ENCODE data around the gene PLP1. TPM values are rescaled to one million over a fixed set of nuclear protein-coding genes. Genes with fewer than 3 reads are reported as not detected.

Gene PLP1
- total and polyA plus RNA-seq, 2 of the 8 experiments (the other 6 are each of a cell fraction or from before 2014, with no cell fraction given) = 49.2 to 218 TPM

DNA sequence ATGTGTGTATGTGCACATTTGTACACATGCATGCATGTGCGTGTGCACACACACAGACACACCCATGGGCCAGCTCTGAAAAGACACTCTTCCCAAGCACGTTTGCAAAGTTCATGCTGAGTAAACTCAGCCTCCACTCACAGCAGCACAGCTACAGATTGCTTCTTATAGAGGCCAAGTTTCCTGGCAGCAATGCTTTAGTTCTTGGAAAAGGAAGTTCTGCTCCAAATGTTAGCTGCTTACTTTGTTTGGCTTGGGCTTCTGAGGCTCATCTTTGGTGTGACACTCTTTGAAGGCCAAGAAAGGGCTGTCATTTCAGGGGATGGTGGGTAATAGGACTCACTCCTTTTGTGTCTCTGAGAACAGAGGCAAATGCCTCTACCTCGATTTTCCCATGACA, 6.6 kb downstream of the PLP1 start:
- Histone ChIP-seq H2AFZ (ENCODE audit: low read length) (no peak overlapping the region), H2BK20ac (ENCODE audit: low read length) (no peak overlapping the region), H3K4me2 (ENCODE audit: insufficient read depth in 1 of 2, low read depth in 2 of 2, low read length in 2 of 2) (no peak overlapping the region), H3K27me3 (replicated peaks in 1 of 4; ENCODE audit: control insufficient read depth in 3 of 4, extremely low read depth in 1 of 4, insufficient read depth in 3 of 4, low read length in 3 of 4) (no peaks in the 10 kb centered on the region), H3K27ac (ENCODE audit: low read depth, low read length) (no peak overlapping the region), H3K79me1 (ENCODE audit: low read depth, low read length) (no peaks in the 10 kb centered on the region), H2BK12ac (ENCODE audit: low read depth, low read length) (no peak overlapping the region), H3K36me3 (ENCODE audit: control insufficient read depth in 2 of 4, insufficient read depth in 4 of 4, low read length in 3 of 4) (peaks cover 4 to 58% (median 23%) of the 10 kb centered on the region in 4 experiments; a peak in 6 of 8 replicates), H3K56ac (replicated peaks; ENCODE audit: insufficient read length, low read depth, low read length) (no peak overlapping the region), H3K18ac (ENCODE audit: extremely low read depth, low read length) (no peak overlapping the region), H4K20me1 (replicated peaks in 1 of 2; ENCODE audit: control insufficient read depth in 1 of 2, insufficient read depth in 2 of 2, low read length in 2 of 2) (no peaks in the 10 kb centered on the region), H3K4me1 (replicated peaks in 1 of 4; ENCODE audit: control insufficient read depth in 3 of 4, insufficient read depth in 4 of 4, low read length in 3 of 4) (no peaks in the 10 kb centered on the region), H4K91ac (replicated peaks; ENCODE audit: insufficient read length, low read length) (no peak overlapping the region), H2BK120ac (replicated peaks; ENCODE audit: low read depth, low read length) (no peak overlapping the region), H4K8ac (ENCODE audit: extremely low read depth, insufficient read depth, low read length) (no peak overlapping the region), H3K79me2 (ENCODE audit: control insufficient read depth in 1 of 2, insufficient read depth in 2 of 2, low read length in 2 of 2) (no peaks in the 10 kb centered on the region), H3K4me3 (ENCODE audit: extremely low read depth in 1 of 4, insufficient read depth in 2 of 4, low read depth in 3 of 4, low read length in 4 of 4) (no peak overlapping the region), H2AK5ac (ENCODE audit: low read depth, low read length) (no peak overlapping the region), H4K5ac (ENCODE audit: insufficient read length, low read depth, low read length) (no peak overlapping the region), H3K9ac (replicated peaks in 1 of 4; ENCODE audit: extremely low read depth in 1 of 4, low read depth in 3 of 4, low read length in 3 of 4) (no peak overlapping the region), H3K9me3 (ENCODE audit: insufficient read depth in 2 of 2, low read depth in 1 of 2, low read length in 1 of 2) (no peaks in the 10 kb centered on the region), H2BK15ac (ENCODE audit: low read length) (no peak overlapping the region), H2BK5ac (ENCODE audit: low read depth, low read length) (no peak overlapping the region), H3K23ac (ENCODE audit: insufficient read length) (no peak overlapping the region), H3K23me2 (ENCODE audit: low read depth, low read length) (no peaks in the 10 kb centered on the region), H3K4ac (replicated peaks; ENCODE audit: insufficient read length, low read depth, low read length) (no peak overlapping the region), H3K14ac (ENCODE audit: insufficient read length) (no peak overlapping the region)
- CTCF ChIA-PET (ENCODE audit: partially characterized antibody) = interaction anchor here (0.7 to 1.0 kb wide), 2 partner anchors 15 to 72 kb away, joined by 3 to 4 read pairs; partner anchors contain the start of gene TMEM31
- WGBS, 2 experiments (ENCODE audit: extremely low coverage in 1 of 2, insufficient coverage in 1 of 2, insufficient read length in 1 of 2, insufficient replicate concordance in 2 of 2, low coverage in 1 of 2, low lambda C conversion rate in 2 of 2, missing lambda C conversion rate in 1 of 2) = 92% methylated on average over 3 of the region's 3 CpGs; no CpG with 5 or more reads in 1 of the 2 experiments
- no peak for DNase-seq (ENCODE audit: low read depth in 1 of 2, low spot score in 2 of 2)
- FAIRE-seq = no peak
- POLR2A ChIA-PET (ENCODE audit: partially characterized antibody) = interaction anchor here (0.8 to 4.2 kb wide), 4 partner anchors 10 to 20 kb away, joined by 3 to 16 read pairs (median 6); no protein-coding TSS in a partner anchor
- TF ChIP-seq FOSL1 (IDR thresholded peaks at IDR 0.05; ENCODE audit: insufficient read depth, low read depth, low read length) (no peak), POLR2A (IDR thresholded peaks at IDR 0.05; ENCODE audit: control extremely low read depth in 1 of 2, low read depth in 2 of 2, low read length in 2 of 2) (no peak), CTBP2 (IDR thresholded peaks at IDR 0.05; ENCODE audit: borderline replicate concordance, insufficient read depth, insufficient read length, low read length) (no peak), CREB1 (IDR thresholded peaks at IDR 0.05) (no peak), TCF12 (IDR thresholded peaks at IDR 0.05; ENCODE audit: low read depth, low read length) (no peak)
- TF ChIP-seq, protein P1, sequence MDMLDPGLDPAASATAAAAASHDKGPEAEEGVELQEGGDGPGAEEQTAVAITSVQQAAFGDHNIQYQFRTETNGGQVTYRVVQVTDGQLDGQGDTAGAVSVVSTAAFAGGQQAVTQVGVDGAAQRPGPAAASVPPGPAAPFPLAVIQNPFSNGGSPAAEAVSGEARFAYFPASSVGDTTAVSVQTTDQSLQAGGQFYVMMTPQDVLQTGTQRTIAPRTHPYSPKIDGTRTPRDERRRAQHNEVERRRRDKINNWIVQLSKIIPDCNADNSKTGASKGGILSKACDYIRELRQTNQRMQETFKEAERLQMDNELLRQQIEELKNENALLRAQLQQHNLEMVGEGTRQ (IDR thresholded peaks at IDR 0.05; ENCODE audit: low read length) = no peak
